ENCODE data around the gene LRP6. TPM values are rescaled to one million over a fixed set of nuclear protein-coding genes. Genes with fewer than 3 reads are reported as not detected.

LRP6 gene
- total and polyA plus RNA-seq, 2 of the 8 experiments (the other 6 are each of a cell fraction or from before 2014, with no cell fraction given), result 53.6 to 73.2 TPM

DNA sequence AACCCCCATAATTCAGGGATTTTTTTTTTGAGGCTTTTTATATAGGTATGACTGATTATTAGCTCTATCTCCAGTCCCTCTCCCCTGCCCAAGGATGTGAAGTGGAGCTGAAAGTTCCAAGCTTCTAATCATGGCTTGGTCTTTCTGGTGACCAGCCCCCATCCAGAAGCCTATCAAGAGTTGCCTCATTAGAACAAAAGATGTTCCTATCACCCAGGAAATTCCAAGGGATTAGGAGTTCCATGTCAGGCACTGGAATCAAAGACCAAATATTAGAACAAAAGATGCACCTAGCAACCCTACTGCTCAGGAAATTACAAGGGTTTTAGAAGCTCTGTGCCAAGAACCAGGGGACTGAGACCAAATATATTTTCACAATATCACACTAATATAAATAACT lies 29.9 kb downstream of the LRP6 start (continued):
- TF ChIP-seq SRF (IDR thresholded peaks at IDR 0.05; ENCODE audit: low read depth, low read length) (no peak), SIRT6 (IDR thresholded peaks at IDR 0.05; ENCODE audit: low read length) (no peak), ZNF274 (IDR thresholded peaks at IDR 0.05; ENCODE audit: borderline replicate concordance, extremely low read depth, low read length) (no peak), TBP (IDR thresholded peaks at IDR 0.05; ENCODE audit: low read depth, low read length) (no peak), CTBP2 (IDR thresholded peaks at IDR 0.05; ENCODE audit: borderline replicate concordance, insufficient read depth, insufficient read length, low read length) (no peak)
- TF ChIP-seq, protein P1, sequence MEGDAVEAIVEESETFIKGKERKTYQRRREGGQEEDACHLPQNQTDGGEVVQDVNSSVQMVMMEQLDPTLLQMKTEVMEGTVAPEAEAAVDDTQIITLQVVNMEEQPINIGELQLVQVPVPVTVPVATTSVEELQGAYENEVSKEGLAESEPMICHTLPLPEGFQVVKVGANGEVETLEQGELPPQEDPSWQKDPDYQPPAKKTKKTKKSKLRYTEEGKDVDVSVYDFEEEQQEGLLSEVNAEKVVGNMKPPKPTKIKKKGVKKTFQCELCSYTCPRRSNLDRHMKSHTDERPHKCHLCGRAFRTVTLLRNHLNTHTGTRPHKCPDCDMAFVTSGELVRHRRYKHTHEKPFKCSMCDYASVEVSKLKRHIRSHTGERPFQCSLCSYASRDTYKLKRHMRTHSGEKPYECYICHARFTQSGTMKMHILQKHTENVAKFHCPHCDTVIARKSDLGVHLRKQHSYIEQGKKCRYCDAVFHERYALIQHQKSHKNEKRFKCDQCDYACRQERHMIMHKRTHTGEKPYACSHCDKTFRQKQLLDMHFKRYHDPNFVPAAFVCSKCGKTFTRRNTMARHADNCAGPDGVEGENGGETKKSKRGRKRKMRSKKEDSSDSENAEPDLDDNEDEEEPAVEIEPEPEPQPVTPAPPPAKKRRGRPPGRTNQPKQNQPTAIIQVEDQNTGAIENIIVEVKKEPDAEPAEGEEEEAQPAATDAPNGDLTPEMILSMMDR (IDR thresholded peaks at IDR 0.05; ENCODE audit: control extremely low read depth in 1 of 3, insufficient read depth in 1 of 3, low read depth in 1 of 3, low read length in 3 of 3), result no peak

Measured in H1 (cell line).